Fibroblast of peridontal ligament (primary cell): Measurements from ENCODE around the gene NUP62.
"Not testable (repeated sequence)": the region's sequence is repeated elsewhere in the genome, so short reads cannot be mapped to it uniquely, and the experiment has no call there.

Source experiments
- DNase-seq: peaks from one replicate; pipeline ENCODE4 v3.0.0-alpha.2; 2010; ENCODE audit errors: extremely low read depth

NUP62 gene

GRCh38 chr19:49929121-49929610 is at the start of gene NUP62, which contains the start of gene ATF5:
Gene NUP62, minus strand, starts transcription at chr19:49929504. Its CDS starts 19,697 bp downstream, at chr19:49909807.
Gene ATF5, plus strand, starts transcription at chr19:49929205. Its CDS starts 1,646 bp downstream, at chr19:49930851.
- DNase-seq = peak; percentile 81

GRCh38 chr19:49978324-49978723 is 49.0 kb upstream of the NUP62 start:
- no peak for DNase-seq

GRCh38 chr19:49977881-49978280 is 48.6 kb upstream of the NUP62 start:
- DNase-seq = no peak

- DNase-seq = no peak
Measured at GRCh38 chr19:49977076-49977475, 47.8 kb upstream of the NUP62 start.

GRCh38 chr19:49976496-49976895 is 47.2 kb upstream of the NUP62 start:
- DNase-seq = no peak

GRCh38 chr19:49975051-49975450 is 45.7 kb upstream of the NUP62 start:
- DNase-seq = no peak

- DNase-seq = no peak
Measured at GRCh38 chr19:49973987-49974386, 44.7 kb upstream of the NUP62 start.

- no peak for DNase-seq
Measured at GRCh38 chr19:49972841-49973240, 43.5 kb upstream of the NUP62 start.

- DNase-seq = no peak
Measured at GRCh38 chr19:49971991-49972411, 42.7 kb upstream of the NUP62 start.

- DNase-seq = not testable (repeated sequence)
Measured at GRCh38 chr19:49969355-49969754, 40.1 kb upstream of the NUP62 start.

GRCh38 chr19:49968279-49968922 is 39.1 kb upstream of the NUP62 start:
- no peak for DNase-seq

- not testable (repeated sequence) for DNase-seq
Measured at GRCh38 chr19:49960980-49961379, 31.7 kb upstream of the NUP62 start, which contains the start of gene SIGLEC11. Gene SIGLEC11, minus strand, starts transcription at chr19:49961172. Its CDS starts 91 bp downstream, at chr19:49961081.

GRCh38 chr19:49959892-49960291 is 30.6 kb upstream of the NUP62 start:
- not testable (repeated sequence) for DNase-seq

- not testable (repeated sequence) for DNase-seq
Measured at GRCh38 chr19:49958596-49958995, 29.3 kb upstream of the NUP62 start.

GRCh38 chr19:49958144-49958543 is 28.8 kb upstream of the NUP62 start:
- DNase-seq = not testable (repeated sequence)

- DNase-seq = peak; percentile 16
Measured at GRCh38 chr19:49957262-49957915, 28.1 kb upstream of the NUP62 start.

- DNase-seq = no peak
Measured at GRCh38 chr19:49956115-49956495, 26.8 kb upstream of the NUP62 start.

GRCh38 chr19:49954933-49955332 is 25.6 kb upstream of the NUP62 start:
- DNase-seq = no peak

- DNase-seq = no peak
Measured at GRCh38 chr19:49954092-49954829, 25.0 kb upstream of the NUP62 start.

GRCh38 chr19:49953416-49953815 is 24.1 kb upstream of the NUP62 start:
- no peak for DNase-seq

GRCh38 chr19:49952906-49953305 is 23.6 kb upstream of the NUP62 start:
- DNase-seq = no peak

GRCh38 chr19:49952479-49952836 is 23.2 kb upstream of the NUP62 start:
- no peak for DNase-seq
